Measurements from ENCODE around the gene SNX33. TPM values are rescaled to one million over a fixed set of nuclear protein-coding genes. Genes with fewer than 3 reads are reported as not detected.

Gene SNX33
- total and polyA plus RNA-seq, 2 experiments from 2014 or later: 6.2 to 21.2 TPM

GRCh38 chr15:75673426-75674235, 25.9 kb downstream of the SNX33 start (continued):
- TF ChIP-seq REST (IDR thresholded peaks at IDR 0.05; ENCODE audit: unreplicated experiment) (no peak), CREB1 (CRISPR knock-in tag; IDR thresholded peaks at IDR 0.05; ENCODE audit: low read depth) (no peak), ZNF331 (CRISPR knock-in tag; IDR thresholded peaks at IDR 0.05; ENCODE audit: low read depth) (no peak)

GRCh38 chr15:75674366-75674765, 26.7 kb downstream of the SNX33 start:
- Histone ChIP-seq H4K20me1 (replicated peaks; ENCODE audit: insufficient read depth) (no peaks in the 10 kb centered on the region), H3F3A (replicated peaks; ENCODE audit: low read depth) (peaks cover 6% of the 10 kb centered on the region; the same call in 1 of the 2 replicates), H3K79me2 (replicated peaks; ENCODE audit: insufficient read depth) (no peaks in the 10 kb centered on the region), H2AFZ (no peak overlapping the region), H3K9me2 (ENCODE audit: insufficient read depth) (no peaks in the 10 kb centered on the region), H3K27me3 (ENCODE audit: insufficient read depth) (no peaks in the 10 kb centered on the region), H3K4me2 (no peak overlapping the region), H3K36me3 (ENCODE audit: insufficient read depth) (no peaks in the 10 kb centered on the region), H3K4me1 (ENCODE audit: insufficient read depth) (peaks cover 16% of the 10 kb centered on the region), H3K4me3 (no peak overlapping the region), H3K27ac (ENCODE audit: low read depth) (no peak overlapping the region)
- H3K36me3 Mint-ChIP-seq (ENCODE audit: low read depth): no peaks in the 10 kb centered on the region; the same call in 2 of the 3 replicates
- DNase-seq (ENCODE audit: low spot score): no peak
- H3K4me3 Mint-ChIP-seq: no peak overlapping the region
- peaks cover 13% of the 10 kb centered on the region for H3K27me3 Mint-ChIP-seq (ENCODE audit: insufficient read depth, low read depth, poor library complexity)
- H3K9me3 Mint-ChIP-seq: no peaks in the 10 kb centered on the region
- TF ChIP-seq POLR2AphosphoS5 (IDR thresholded peaks at IDR 0.05; ENCODE audit: low read depth) (no peak), CTCF (conservative IDR thresholded peaks at IDR 0.05; ENCODE audit: low read depth in 2 of 2) (no peak), JUNB (IDR thresholded peaks at IDR 0.05; ENCODE audit: unreplicated experiment) (no peak), ZNF114 (CRISPR knock-in tag; IDR thresholded peaks at IDR 0.05) (no peak), STAT1 (IDR thresholded peaks at IDR 0.05; ENCODE audit: unreplicated experiment) (no peak)
- H3K4me1 Mint-ChIP-seq: peaks cover 29% of the 10 kb centered on the region
- no peak overlapping the region for H3K27ac Mint-ChIP-seq
- no peak for ATAC-seq
